ENCODE measurements around the gene MADD. TPM values are rescaled to one million over a fixed set of nuclear protein-coding genes. Genes with fewer than 3 reads are reported as not detected.
A peak's percentile ranks its signal among the peaks of the same experiment; 100 is the strongest.

MADD gene
- total RNA-seq, 2 donors from 2014 or later: 155 to 209 TPM

GRCh38 chr11:47376107-47376524 is 106.2 kb downstream of the MADD start:
- Mint-ChIP-seq H3K27ac (no peak overlapping the region), H3K4me1 (peaks cover 4% of the 10 kb centered on the region), H3K27me3 (no peaks in the 10 kb centered on the region), H3K36me3 (ENCODE audit: low read depth) (no peaks in the 10 kb centered on the region), H3K4me3 (peak overlapping the region; percentile 56)
- no peaks in the 10 kb centered on the region for H3K9me3 ChIP-seq (ENCODE audit: control insufficient read depth, low read length, poor library complexity, severe bottlenecking)
- no peak for DNase-seq
- ATAC-seq: no peak

GRCh38 chr11:47376525-47377371 is 106.8 kb downstream of the MADD start:
- peaks cover 4% of the 10 kb centered on the region for H3K4me1 Mint-ChIP-seq
- H3K27me3 Mint-ChIP-seq: no peaks in the 10 kb centered on the region
- no peak for ATAC-seq
- no peaks in the 10 kb centered on the region for H3K9me3 ChIP-seq (ENCODE audit: control insufficient read depth, low read length, poor library complexity, severe bottlenecking)
- no peak for DNase-seq
- H3K27ac Mint-ChIP-seq: no peak overlapping the region
- peak overlapping the region; percentile 1 for H3K4me3 Mint-ChIP-seq
- H3K36me3 Mint-ChIP-seq (ENCODE audit: low read depth): no peaks in the 10 kb centered on the region

- Mint-ChIP-seq H3K27ac (no peak overlapping the region), H3K27me3 (no peaks in the 10 kb centered on the region), H3K4me1 (peaks cover 4% of the 10 kb centered on the region), H3K36me3 (ENCODE audit: low read depth) (no peaks in the 10 kb centered on the region), H3K4me3 (peak overlapping the region; percentile 31)
- DNase-seq (no peak), ATAC-seq (no peak)
- H3K9me3 ChIP-seq (ENCODE audit: control insufficient read depth, low read length, poor library complexity, severe bottlenecking): no peaks in the 10 kb centered on the region
Measured at GRCh38 chr11:47377571-47378009, 107.7 kb downstream of the MADD start.

- Mint-ChIP-seq H3K4me1 (peaks cover 4% of the 10 kb centered on the region), H3K4me3 (peak within 1 kb of the TSS; percentile 31), H3K27me3 (no peaks in the 10 kb centered on the region), H3K36me3 (ENCODE audit: low read depth) (no peaks in the 10 kb centered on the region), H3K27ac (no peak within 1 kb of the TSS)
- no peaks in the 10 kb centered on the region for H3K9me3 ChIP-seq (ENCODE audit: control insufficient read depth, low read length, poor library complexity, severe bottlenecking)
- ATAC-seq (peak; percentile 70), DNase-seq (no peak)
Measured at GRCh38 chr11:47378010-47378835, 108.3 kb downstream of the MADD start, which contains the start of gene SPI1. Gene SPI1 (minus strand): TSS chr11:47378547. CDS start chr11:47378353, 194 bp downstream.

GRCh38 chr11:47378836-47379170 is 108.9 kb downstream of the MADD start:
- Mint-ChIP-seq H3K36me3 (ENCODE audit: low read depth) (no peaks in the 10 kb centered on the region), H3K27ac (no peak overlapping the region), H3K4me3 (no peak overlapping the region), H3K27me3 (no peaks in the 10 kb centered on the region), H3K4me1 (peaks cover 4% of the 10 kb centered on the region)
- no peaks in the 10 kb centered on the region for H3K9me3 ChIP-seq (ENCODE audit: control insufficient read depth, low read length, poor library complexity, severe bottlenecking)
- ATAC-seq (no peak), DNase-seq (no peak)

GRCh38 chr11:47379317-47379716 is 109.4 kb downstream of the MADD start:
- DNase-seq: no peak
- H3K4me3 Mint-ChIP-seq: no peak overlapping the region
- peaks cover 4% of the 10 kb centered on the region for H3K4me1 Mint-ChIP-seq
- H3K9me3 ChIP-seq (ENCODE audit: control insufficient read depth, low read length, poor library complexity, severe bottlenecking): no peaks in the 10 kb centered on the region
- no peaks in the 10 kb centered on the region for H3K27me3 Mint-ChIP-seq
- H3K27ac Mint-ChIP-seq: no peak overlapping the region
- no peaks in the 10 kb centered on the region for H3K36me3 Mint-ChIP-seq (ENCODE audit: low read depth)
- no peak for ATAC-seq

Other genes starting within 250 kb of the MADD start
- gene ARFGAP2, start 93.3 kb upstream of the MADD start, total RNA-seq: 100 to 1,000 TPM; 181 to 189 TPM
- gene PACSIN3, start 83.7 kb upstream of the MADD start, total RNA-seq: 1 to 10 TPM in 1 of 2 donors, under 1 TPM in 1; 0.30 to 1.4 TPM
- gene DDB2, start 55.2 kb upstream of the MADD start, total RNA-seq: 10 to 100 TPM; 75.3 to 77.0 TPM
- gene ACP2, start 21.3 kb upstream of the MADD start, total RNA-seq: 10 to 100 TPM; 19.6 to 23.1 TPM
- 1 to 10 TPM; 2.2 to 4.3 TPM for gene NR1H3, start 12.1 kb upstream of the MADD start, total RNA-seq
- under 1 TPM in 1 of 2 donors, not detected in 1; 0.10 TPM for gene MYBPC3, start 82.6 kb downstream of the MADD start, total RNA-seq
- gene SPI1, start 108.4 kb downstream of the MADD start, total RNA-seq: 10 to 100 TPM in 1 of 2 donors, 1 to 10 TPM in 1; 4.9 to 14.9 TPM
- 10 to 100 TPM; 31.6 to 31.8 TPM for gene SLC39A13, start 138.5 kb downstream of the MADD start, total RNA-seq
- 10 to 100 TPM; 47.8 to 55.2 TPM for gene PSMC3, start 156.3 kb downstream of the MADD start, total RNA-seq
- 1 to 10 TPM; 3.0 to 3.1 TPM for gene RAPSN, start 179.0 kb downstream of the MADD start, total RNA-seq